Mesodermal cell (in vitro differentiated cells): ENCODE data around the gene PCBP3.

Source experiments
- H3K27ac ChIP-seq: 2 replicates; pipeline ENCODE4 v1.7.0; 2013; ENCODE audit warnings: mild to moderate bottlenecking, low read depth, low read length, moderate library complexity; ENCODE audit not compliant: severe bottlenecking
- H3K36me3 ChIP-seq: 2 replicates; pipeline ENCODE4 v1.7.1; 2013; ENCODE audit warnings: mild to moderate bottlenecking, low read length, moderate library complexity; ENCODE audit not compliant: control insufficient read depth, insufficient read depth
- H3K4me1 ChIP-seq: one replicate; pipeline ENCODE4 v1.7.1; 2013; ENCODE audit warnings: mild to moderate bottlenecking, low read length; ENCODE audit not compliant: insufficient read depth, control insufficient read depth, poor library complexity, severe bottlenecking
- H3K4me3 ChIP-seq: 2 replicates; pipeline ENCODE4 v1.7.0; 2013; ENCODE audit warnings: low read length, control low read depth, mild to moderate bottlenecking; ENCODE audit not compliant: insufficient read depth, poor library complexity, severe bottlenecking; ENCODE audit errors: extremely low read depth
- H3K9me3 ChIP-seq: 2 replicates; pipeline ENCODE4 v1.7.1; 2013; ENCODE audit warnings: mild to moderate bottlenecking, low read length, moderate library complexity; ENCODE audit not compliant: control insufficient read depth
- WGBS, 2 experiments: methylation state at CpG; one replicate each; pipeline ENCODE4 v1.1.5; 2013; ENCODE audit warnings: missing lambda C conversion rate in 2 of 2; ENCODE audit not compliant: insufficient coverage in 2 of 2; 5-methylcytosine and 5-hydroxymethylcytosine counted together

The PCBP3 gene

GRCh38 chr21:45929449-45929848 is 285.9 kb downstream of the PCBP3 start:
- no peaks in the 10 kb centered on the region for H3K9me3 ChIP-seq
- no peaks in the 10 kb centered on the region for H3K36me3 ChIP-seq
- H3K4me1 ChIP-seq = no peaks in the 10 kb centered on the region
- WGBS, 2 experiments = 88 to 92% methylated on average over 10 to 11 of the region's 11 CpGs
- no peak overlapping the region for H3K4me3 ChIP-seq
- H3K27ac ChIP-seq = no peak overlapping the region

GRCh38 chr21:45930231-45930760 is 286.8 kb downstream of the PCBP3 start:
- Histone ChIP-seq H3K4me1 (no peaks in the 10 kb centered on the region), H3K36me3 (no peaks in the 10 kb centered on the region), H3K4me3 (no peak overlapping the region), H3K9me3 (peaks cover 5% of the 10 kb centered on the region), H3K27ac (no peak overlapping the region)
- 90 to 94% methylated on average over 15 to 16 of the region's 16 CpGs for WGBS, 2 experiments

- Histone ChIP-seq H3K27ac (no peak overlapping the region), H3K36me3 (no peaks in the 10 kb centered on the region), H3K4me1 (no peaks in the 10 kb centered on the region), H3K4me3 (no peak overlapping the region), H3K9me3 (peaks cover 5% of the 10 kb centered on the region)
- 88 to 91% methylated on average over 6 of the region's 7 CpGs for WGBS, 2 experiments
Measured at GRCh38 chr21:45930792-45931191, 287.3 kb downstream of the PCBP3 start.

DNA sequence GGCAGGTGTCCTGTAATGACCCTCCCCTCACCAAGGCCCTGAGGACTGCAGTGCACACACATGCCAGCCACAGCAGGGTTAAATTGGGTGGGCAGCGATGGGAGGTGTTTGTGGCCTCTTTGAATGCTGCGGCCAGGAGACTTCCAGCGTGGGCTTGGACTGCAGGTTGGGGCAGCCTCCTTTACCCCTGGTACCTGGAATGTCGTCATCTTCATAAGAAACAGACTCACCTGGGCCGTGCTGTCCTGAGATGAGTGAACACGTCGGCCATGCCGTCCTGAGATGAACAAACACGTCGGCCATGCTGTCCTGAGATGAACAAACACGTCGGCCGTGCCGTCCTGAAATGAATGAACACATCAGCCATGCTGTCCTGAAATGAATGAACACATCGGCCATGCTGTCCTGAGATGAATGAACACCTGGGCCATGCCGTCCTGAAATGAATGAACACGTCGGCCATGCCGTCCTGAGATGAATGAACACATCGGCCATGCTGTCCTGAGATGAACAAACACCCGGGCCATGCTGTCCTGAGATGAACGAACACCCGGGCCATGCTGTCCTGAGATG is 288.0 kb downstream of the PCBP3 start:
- H3K36me3 ChIP-seq = no peaks in the 10 kb centered on the region
- no peaks in the 10 kb centered on the region for H3K4me1 ChIP-seq
- H3K27ac ChIP-seq = no peak overlapping the region
- H3K9me3 ChIP-seq = peaks cover 5% of the 10 kb centered on the region
- no peak overlapping the region for H3K4me3 ChIP-seq
- 92 to 94% methylated on average over 15 to 23 of the region's 23 CpGs for WGBS, 2 experiments

- Histone ChIP-seq H3K9me3 (peaks cover 5% of the 10 kb centered on the region), H3K27ac (no peak overlapping the region), H3K4me3 (no peak overlapping the region), H3K36me3 (no peaks in the 10 kb centered on the region), H3K4me1 (no peaks in the 10 kb centered on the region)
- WGBS, 2 experiments = 80 to 85% methylated on average over 8 to 9 of the region's 9 CpGs
Measured at GRCh38 chr21:45932922-45933502, 289.5 kb downstream of the PCBP3 start.

DNA sequence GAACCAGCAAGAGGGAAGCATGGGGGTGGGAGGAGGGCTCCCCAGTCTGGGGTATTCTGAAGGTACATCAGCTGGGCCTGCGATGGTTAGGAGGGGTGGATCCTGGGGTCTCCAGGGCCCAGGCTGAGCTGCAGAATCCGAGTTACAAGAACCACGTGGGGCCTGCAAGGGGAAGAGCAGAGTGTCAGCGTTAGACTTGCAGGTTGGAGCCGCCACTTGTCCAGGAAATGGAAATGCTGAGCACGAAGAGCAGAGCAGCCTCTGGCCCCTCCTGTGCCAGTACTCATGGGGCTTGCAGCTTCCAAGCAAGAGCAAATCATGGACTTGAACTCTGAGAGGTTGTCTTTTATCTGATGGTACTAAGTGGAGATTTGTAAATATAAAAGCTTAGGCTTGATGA is 290.6 kb downstream of the PCBP3 start:
- Histone ChIP-seq H3K4me3 (no peak overlapping the region), H3K9me3 (peaks cover 5% of the 10 kb centered on the region), H3K4me1 (no peaks in the 10 kb centered on the region), H3K36me3 (no peaks in the 10 kb centered on the region), H3K27ac (no peak overlapping the region)
- 76 to 89% methylated on average over 5 to 6 of the region's 6 CpGs for WGBS, 2 experiments

GRCh38 chr21:45934554-45934953 is 291.0 kb downstream of the PCBP3 start:
- H3K27ac ChIP-seq = no peak overlapping the region
- WGBS, 2 experiments = 55 to 82% methylated on average over 3 of the region's 3 CpGs
- no peaks in the 10 kb centered on the region for H3K36me3 ChIP-seq
- peaks cover 5% of the 10 kb centered on the region for H3K9me3 ChIP-seq
- no peak overlapping the region for H3K4me3 ChIP-seq
- H3K4me1 ChIP-seq = no peaks in the 10 kb centered on the region

GRCh38 chr21:45935628-45936027 is 292.1 kb downstream of the PCBP3 start:
- 87 to 100% methylated on average over 2 to 3 of the region's 3 CpGs for WGBS, 2 experiments

DNA sequence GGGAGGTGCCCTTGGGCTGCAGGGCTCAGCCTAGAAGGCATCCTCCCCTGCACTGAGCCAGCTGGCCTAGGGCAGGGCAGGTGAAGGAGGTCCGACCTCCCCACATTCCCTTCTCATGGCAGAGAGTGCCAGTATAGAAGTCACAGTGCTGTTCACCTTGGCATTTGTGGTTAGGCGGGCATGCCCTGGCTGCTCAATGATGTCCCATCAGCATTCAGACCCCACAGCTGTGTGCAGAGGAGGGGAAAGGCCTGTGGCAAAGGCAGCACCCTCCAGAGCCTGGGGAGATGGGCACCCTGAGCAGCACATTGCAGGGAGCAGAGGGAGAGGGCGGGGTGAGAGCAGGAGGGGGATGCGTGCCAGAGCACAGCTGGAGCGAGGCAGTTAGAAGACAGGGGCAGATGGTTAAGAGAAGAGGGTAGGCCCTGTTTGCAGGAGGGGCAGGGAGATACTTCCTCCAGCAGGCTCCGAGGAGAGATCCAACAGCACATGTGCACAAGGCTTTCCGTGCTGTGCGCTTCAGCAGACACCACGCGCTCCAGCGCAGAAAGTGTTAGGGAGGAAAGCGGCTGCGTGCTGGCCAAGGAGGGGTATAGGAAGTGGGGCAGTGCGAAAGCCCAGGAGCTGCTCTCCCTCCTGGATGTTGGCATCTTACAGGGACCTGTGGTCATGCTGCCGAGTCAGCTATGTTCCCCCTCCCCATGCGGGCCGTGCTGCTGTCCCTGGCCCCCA is 294.4 kb downstream of the PCBP3 start:
- Histone ChIP-seq H3K27ac (no peak overlapping the region), H3K4me1 (no peaks in the 10 kb centered on the region), H3K36me3 (no peaks in the 10 kb centered on the region), H3K9me3 (peaks cover 5% of the 10 kb centered on the region), H3K4me3 (no peak overlapping the region)
- WGBS, 2 experiments = 91 to 92% methylated on average over 16 to 17 of the region's 17 CpGs

More at GRCh38 chr21:45935628-45936027, 292.1 kb downstream of the PCBP3 start:
- H3K36me3 ChIP-seq = no peaks in the 10 kb centered on the region
- H3K4me3 ChIP-seq = no peak overlapping the region
- no peak overlapping the region for H3K27ac ChIP-seq
- peaks cover 5% of the 10 kb centered on the region for H3K9me3 ChIP-seq
- no peaks in the 10 kb centered on the region for H3K4me1 ChIP-seq

- WGBS, 2 experiments = 60% methylated on average over 1 of the region's 1 CpG; no CpG with 5 or more reads in 1 of the 2 experiments
- Histone ChIP-seq H3K27ac (no peak overlapping the region), H3K4me3 (no peak overlapping the region), H3K9me3 (peaks cover 5% of the 10 kb centered on the region), H3K4me1 (no peaks in the 10 kb centered on the region), H3K36me3 (no peaks in the 10 kb centered on the region)
Measured at GRCh38 chr21:45938453-45938755, 294.9 kb downstream of the PCBP3 start.
